ENCODE measurements around the gene SHROOM1. TPM values are rescaled to one million over a fixed set of nuclear protein-coding genes. Genes with fewer than 3 reads are reported as not detected.

SHROOM1 gene
- total and polyA plus RNA-seq, 9 of the 15 experiments (the other 6 are each of a cell fraction or from before 2014, with no cell fraction given), result 0.44 to 26.5 (median 11.9) TPM

GRCh38 chr5:132829742-132830435 is 558 bp downstream of the SHROOM1 start (continued):
- TF ChIP-seq ID3 (CRISPR knock-in tag; IDR thresholded peaks at IDR 0.05), result no peak
- 0 out of 2 replicates have a peak, but pooled peaks have one; percentile 38 for TF ChIP-seq ID3 (tag; IDR thresholded peaks at IDR 0.05)
- 0 out of 2 replicates have a peak, but pooled peaks have one; percentile 26 for TF ChIP-seq NBN (IDR thresholded peaks at IDR 0.05; ENCODE audit: low read depth)
- no peak for TF ChIP-seq MAFF (IDR thresholded peaks at IDR 0.05; ENCODE audit: low read length)
- TF ChIP-seq KLF10 (CRISPR knock-in tag; IDR thresholded peaks at IDR 0.05), result no peak
- TF ChIP-seq SRSF9 (IDR thresholded peaks at IDR 0.05; ENCODE audit: borderline replicate concordance, low read depth, low read length), result no peak
- TF ChIP-seq ZBTB9 (CRISPR knock-in tag; IDR thresholded peaks at IDR 0.05), result no peak
- TF ChIP-seq ATF3 (IDR thresholded peaks at IDR 0.05), result no peak
- TF ChIP-seq ATF3 (CRISPR knock-in tag; conservative IDR thresholded peaks at IDR 0.05), result no peak
- no peak for TF ChIP-seq BMI1 (IDR thresholded peaks at IDR 0.05; ENCODE audit: low read length)
- TF ChIP-seq NR3C1 (CRISPR knock-in tag; IDR thresholded peaks at IDR 0.05), result peak; percentile 24; the same call in 1 of the 2 replicates
- peak; percentile 30 for TF ChIP-seq ZBTB1 (CRISPR knock-in tag; IDR thresholded peaks at IDR 0.05; ENCODE audit: borderline replicate concordance, low read depth)
- no peak for TF ChIP-seq ZNF347 (CRISPR knock-in tag; IDR thresholded peaks at IDR 0.05; ENCODE audit: low read depth)
- TF ChIP-seq SMC3 (conservative IDR thresholded peaks at IDR 0.05; ENCODE audit: insufficient read depth, low read depth, low read length), result peak; percentile 53
- no peak for TF ChIP-seq JUND (IDR thresholded peaks at IDR 0.05; ENCODE audit: borderline replicate concordance, low read depth, low read length)
- no peak; the same call in 2 of the 3 replicates for TF ChIP-seq JUND (tag; IDR thresholded peaks at IDR 0.05; ENCODE audit: borderline replicate concordance, low read depth, low read length)
- peak; percentile 55; the same call in 1 of the 2 replicates for TF ChIP-seq CREM (IDR thresholded peaks at IDR 0.05; ENCODE audit: low read depth)
- peak; percentile 11; the same call in 1 of the 2 replicates for TF ChIP-seq SOX6 (IDR thresholded peaks at IDR 0.05)
- TF ChIP-seq PML (IDR thresholded peaks at IDR 0.05; ENCODE audit: low read length), result no peak
- peak; percentile 55 for TF ChIP-seq FIP1L1 (IDR thresholded peaks at IDR 0.05; ENCODE audit: low read depth, low read length, poor library complexity, severe bottlenecking)
- no peak for TF ChIP-seq TBL1XR1 (IDR thresholded peaks at IDR 0.05; ENCODE audit: low read length in 2 of 2)
- TF ChIP-seq HMG20A (CRISPR knock-in tag; conservative IDR thresholded peaks at IDR 0.05), result no peak
- TF ChIP-seq, protein P1, sequence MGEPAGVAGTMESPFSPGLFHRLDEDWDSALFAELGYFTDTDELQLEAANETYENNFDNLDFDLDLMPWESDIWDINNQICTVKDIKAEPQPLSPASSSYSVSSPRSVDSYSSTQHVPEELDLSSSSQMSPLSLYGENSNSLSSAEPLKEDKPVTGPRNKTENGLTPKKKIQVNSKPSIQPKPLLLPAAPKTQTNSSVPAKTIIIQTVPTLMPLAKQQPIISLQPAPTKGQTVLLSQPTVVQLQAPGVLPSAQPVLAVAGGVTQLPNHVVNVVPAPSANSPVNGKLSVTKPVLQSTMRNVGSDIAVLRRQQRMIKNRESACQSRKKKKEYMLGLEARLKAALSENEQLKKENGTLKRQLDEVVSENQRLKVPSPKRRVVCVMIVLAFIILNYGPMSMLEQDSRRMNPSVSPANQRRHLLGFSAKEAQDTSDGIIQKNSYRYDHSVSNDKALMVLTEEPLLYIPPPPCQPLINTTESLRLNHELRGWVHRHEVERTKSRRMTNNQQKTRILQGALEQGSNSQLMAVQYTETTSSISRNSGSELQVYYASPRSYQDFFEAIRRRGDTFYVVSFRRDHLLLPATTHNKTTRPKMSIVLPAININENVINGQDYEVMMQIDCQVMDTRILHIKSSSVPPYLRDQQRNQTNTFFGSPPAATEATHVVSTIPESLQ (CRISPR knock-in tag; IDR thresholded peaks at IDR 0.05), result 0 out of 2 replicates have a peak, but pooled peaks have one; percentile 51
- TF ChIP-seq ZNF431 (CRISPR knock-in tag; IDR thresholded peaks at IDR 0.05), result peak; percentile 65; the same call in 1 of the 2 replicates

Measured in K562 (cell line).